Measurements from ENCODE around the gene CSNK1G3. TPM values are rescaled to one million over a fixed set of nuclear protein-coding genes. Genes with fewer than 3 reads are reported as not detected.

The CSNK1G3 gene
- total RNA-seq, 4 donors from 2014 or later, result 31.2 to 53.7 (median 53.1) TPM

DNA sequence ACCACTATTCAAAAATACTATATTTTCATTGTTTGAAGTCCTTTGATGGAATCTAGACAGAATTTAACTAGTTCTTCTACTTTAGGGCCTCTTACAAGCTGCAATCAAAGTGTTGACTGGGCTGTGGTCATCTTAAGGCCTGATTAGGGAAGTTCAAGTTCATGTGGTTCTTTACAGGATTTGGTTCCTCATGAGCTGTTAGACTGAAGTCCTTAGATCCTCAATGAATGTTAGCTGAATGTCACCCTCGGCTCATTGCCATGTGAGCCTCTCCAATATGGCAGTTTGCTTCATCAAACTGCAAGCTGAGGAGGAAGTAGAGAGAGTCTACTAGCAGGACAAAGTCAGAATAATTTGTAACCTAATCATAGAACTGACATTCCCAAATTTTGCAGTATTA lies 135.1 kb downstream of the CSNK1G3 start:
- Histone ChIP-seq H3K27me3 (no peaks in the 10 kb centered on the region), H3K27ac (replicated peaks in 1 of 4) (no peak overlapping the region), H3K4me3 (no peak overlapping the region), H3K9me3 (no peaks in the 10 kb centered on the region), H3K4me1 (no peaks in the 10 kb centered on the region), H3K36me3 (no peaks in the 10 kb centered on the region)
- no peak for DNase-seq (ENCODE audit: extremely low spot score)
- 90% methylated on average over 1 of the region's 1 CpG for WGBS
- intact Hi-C loops (cut with DNase I), result no loop called here
- TF ChIP-seq POLR2AphosphoS5 (IDR thresholded peaks at IDR 0.05), result no peak
- no peak for TF ChIP-seq POLR2A (IDR thresholded peaks at IDR 0.05; ENCODE audit: low read depth)
- no peak for TF ChIP-seq EP300 (IDR thresholded peaks at IDR 0.05)
- TF ChIP-seq, protein P1, sequence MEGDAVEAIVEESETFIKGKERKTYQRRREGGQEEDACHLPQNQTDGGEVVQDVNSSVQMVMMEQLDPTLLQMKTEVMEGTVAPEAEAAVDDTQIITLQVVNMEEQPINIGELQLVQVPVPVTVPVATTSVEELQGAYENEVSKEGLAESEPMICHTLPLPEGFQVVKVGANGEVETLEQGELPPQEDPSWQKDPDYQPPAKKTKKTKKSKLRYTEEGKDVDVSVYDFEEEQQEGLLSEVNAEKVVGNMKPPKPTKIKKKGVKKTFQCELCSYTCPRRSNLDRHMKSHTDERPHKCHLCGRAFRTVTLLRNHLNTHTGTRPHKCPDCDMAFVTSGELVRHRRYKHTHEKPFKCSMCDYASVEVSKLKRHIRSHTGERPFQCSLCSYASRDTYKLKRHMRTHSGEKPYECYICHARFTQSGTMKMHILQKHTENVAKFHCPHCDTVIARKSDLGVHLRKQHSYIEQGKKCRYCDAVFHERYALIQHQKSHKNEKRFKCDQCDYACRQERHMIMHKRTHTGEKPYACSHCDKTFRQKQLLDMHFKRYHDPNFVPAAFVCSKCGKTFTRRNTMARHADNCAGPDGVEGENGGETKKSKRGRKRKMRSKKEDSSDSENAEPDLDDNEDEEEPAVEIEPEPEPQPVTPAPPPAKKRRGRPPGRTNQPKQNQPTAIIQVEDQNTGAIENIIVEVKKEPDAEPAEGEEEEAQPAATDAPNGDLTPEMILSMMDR (IDR thresholded peaks at IDR 0.05), result no peak

DNA sequence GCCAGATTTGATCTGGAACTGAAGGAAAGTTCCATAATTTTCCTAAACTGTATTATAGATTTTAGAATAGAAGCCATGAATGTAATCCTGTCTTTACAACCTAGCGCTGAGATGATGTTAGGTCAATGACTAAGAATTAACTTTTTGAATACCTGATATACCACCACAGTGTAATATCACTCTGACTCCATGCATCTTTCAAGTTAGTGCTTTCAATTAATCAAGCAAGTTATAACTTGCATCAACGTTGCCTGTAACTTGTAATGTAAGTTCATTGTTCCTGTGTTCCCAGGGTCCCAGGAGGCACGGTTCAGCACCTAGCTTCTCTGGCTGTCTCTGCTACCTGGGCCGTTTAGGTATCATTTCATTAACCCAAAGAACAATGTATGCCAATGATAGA lies 139.3 kb downstream of the CSNK1G3 start:
- Histone ChIP-seq H3K9me3 (no peaks in the 10 kb centered on the region), H3K27me3 (no peaks in the 10 kb centered on the region), H3K4me1 (no peaks in the 10 kb centered on the region), H3K4me3 (no peak overlapping the region), H3K27ac (replicated peaks in 1 of 4) (no peak overlapping the region), H3K36me3 (no peaks in the 10 kb centered on the region)
- intact Hi-C loops (cut with DNase I), result no loop called here
- no peak for TF ChIP-seq EP300 (IDR thresholded peaks at IDR 0.05)
- 89% methylated on average over 4 of the region's 4 CpGs for WGBS
- DNase-seq (ENCODE audit: extremely low spot score), result no peak

DNA sequence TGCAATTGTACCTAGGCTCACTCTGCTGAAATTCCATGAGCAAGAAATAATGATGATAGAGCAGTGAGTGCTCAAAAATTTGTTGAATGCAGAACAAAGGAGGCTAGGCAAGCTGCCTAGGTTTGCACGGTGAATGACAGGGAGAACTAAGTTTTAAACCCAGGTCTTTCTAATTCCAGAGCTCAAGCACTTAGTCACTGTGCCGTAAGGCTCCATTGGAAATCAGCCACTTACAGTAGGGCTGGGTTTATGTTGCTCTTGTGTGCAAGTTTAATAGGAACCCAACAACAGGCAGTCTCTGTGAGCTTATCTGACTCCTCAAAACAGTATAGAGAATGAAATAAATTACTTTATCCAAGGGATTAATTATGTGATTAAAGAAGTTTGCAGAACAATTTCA lies 147.0 kb downstream of the CSNK1G3 start:
- Histone ChIP-seq H3K27me3 (no peaks in the 10 kb centered on the region), H3K36me3 (no peaks in the 10 kb centered on the region), H3K4me3 (no peak overlapping the region), H3K27ac (replicated peaks in 1 of 4) (no peak overlapping the region), H3K4me1 (no peaks in the 10 kb centered on the region), H3K9me3 (peaks cover 0 to 4% (median 0%) of the 10 kb centered on the region in 4 donors)
- whole genome bisulfite sequencing, result 91% methylated on average over 2 of the region's 2 CpGs
- TF ChIP-seq POLR2A (IDR thresholded peaks at IDR 0.05; ENCODE audit: low read depth) (no peak), POLR2AphosphoS5 (IDR thresholded peaks at IDR 0.05) (no peak), EP300 (IDR thresholded peaks at IDR 0.05) (no peak)
- TF ChIP-seq, protein P1 (IDR thresholded peaks at IDR 0.05), result no peak
- no peak for DNase-seq (ENCODE audit: extremely low spot score)
- intact Hi-C loops (cut with DNase I), result no loop called here

DNA sequence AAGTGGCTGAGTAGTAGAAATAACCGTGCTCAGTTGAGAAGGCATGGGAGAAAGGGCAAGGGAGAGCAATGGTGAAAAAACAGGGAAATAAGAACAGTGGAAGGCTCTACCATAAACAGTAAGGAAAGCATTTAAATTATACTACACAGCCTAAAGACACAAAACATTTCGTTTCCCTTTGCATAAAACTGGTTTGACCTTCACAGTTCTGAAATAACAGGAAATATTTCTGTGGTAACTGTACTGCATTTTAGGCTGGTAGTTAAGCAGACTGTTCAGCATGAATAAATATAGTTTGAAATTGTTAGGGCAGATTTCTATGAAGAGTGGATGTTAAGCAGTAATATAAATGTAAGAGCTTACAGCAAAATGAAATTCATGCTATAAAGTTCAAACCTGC lies 147.5 kb downstream of the CSNK1G3 start:
- H3K4me3 ChIP-seq, result no peak overlapping the region
- no peaks in the 10 kb centered on the region for H3K36me3 ChIP-seq
- no peaks in the 10 kb centered on the region for H3K27me3 ChIP-seq
- H3K27ac ChIP-seq (replicated peaks in 1 of 4), result no peak overlapping the region
- peaks cover 0 to 9% (median 2%) of the 10 kb centered on the region in 4 donors for H3K9me3 ChIP-seq
- no peak for DNase-seq (ENCODE audit: extremely low spot score)
- TF ChIP-seq, protein P1 (IDR thresholded peaks at IDR 0.05), result no peak
- TF ChIP-seq POLR2A (IDR thresholded peaks at IDR 0.05; ENCODE audit: low read depth) (no peak), POLR2AphosphoS5 (IDR thresholded peaks at IDR 0.05) (no peak), EP300 (IDR thresholded peaks at IDR 0.05) (no peak)
- 54% methylated on average over 2 of the region's 2 CpGs for WGBS
- intact Hi-C loops (cut with DNase I), result no loop called here
- no peaks in the 10 kb centered on the region for H3K4me1 ChIP-seq

DNA sequence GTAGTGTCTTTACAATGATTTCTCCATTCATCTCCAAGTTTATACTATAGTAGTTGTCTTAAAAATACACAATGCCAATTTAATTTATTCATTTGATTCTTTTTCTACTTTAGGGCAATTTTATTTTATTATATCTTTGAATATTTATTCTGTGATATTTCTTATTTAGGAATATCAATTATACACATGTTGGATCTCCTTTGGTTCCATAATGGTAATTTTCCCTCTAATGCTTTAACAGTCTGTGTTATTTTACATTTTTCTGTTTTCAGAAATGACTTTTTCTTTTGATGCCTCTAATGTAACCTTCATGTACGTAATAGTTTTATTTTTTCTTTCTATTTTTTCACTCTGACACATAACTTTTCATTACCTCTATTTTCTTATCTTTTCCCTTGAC lies 153.0 kb downstream of the CSNK1G3 start:
- Histone ChIP-seq H3K4me1 (no peaks in the 10 kb centered on the region), H3K27me3 (no peaks in the 10 kb centered on the region), H3K36me3 (no peaks in the 10 kb centered on the region), H3K4me3 (no peak overlapping the region), H3K9me3 (peaks cover 0 to 24% (median 9%) of the 10 kb centered on the region in 4 donors), H3K27ac (replicated peaks in 1 of 4) (no peak overlapping the region)
- no peak for DNase-seq (ENCODE audit: extremely low spot score)
- WGBS, result 93% methylated on average over 1 of the region's 1 CpG
- intact Hi-C loops (cut with DNase I), result no loop called here
- TF ChIP-seq, protein P1 (IDR thresholded peaks at IDR 0.05), result no peak
- TF ChIP-seq EP300 (IDR thresholded peaks at IDR 0.05) (no peak), POLR2AphosphoS5 (IDR thresholded peaks at IDR 0.05) (no peak), POLR2A (IDR thresholded peaks at IDR 0.05; ENCODE audit: low read depth) (no peak)

All from esophagus muscularis mucosa (tissue), 4 donors.